ENCODE results near the gene AADACL4.

The AADACL4 gene

DNA sequence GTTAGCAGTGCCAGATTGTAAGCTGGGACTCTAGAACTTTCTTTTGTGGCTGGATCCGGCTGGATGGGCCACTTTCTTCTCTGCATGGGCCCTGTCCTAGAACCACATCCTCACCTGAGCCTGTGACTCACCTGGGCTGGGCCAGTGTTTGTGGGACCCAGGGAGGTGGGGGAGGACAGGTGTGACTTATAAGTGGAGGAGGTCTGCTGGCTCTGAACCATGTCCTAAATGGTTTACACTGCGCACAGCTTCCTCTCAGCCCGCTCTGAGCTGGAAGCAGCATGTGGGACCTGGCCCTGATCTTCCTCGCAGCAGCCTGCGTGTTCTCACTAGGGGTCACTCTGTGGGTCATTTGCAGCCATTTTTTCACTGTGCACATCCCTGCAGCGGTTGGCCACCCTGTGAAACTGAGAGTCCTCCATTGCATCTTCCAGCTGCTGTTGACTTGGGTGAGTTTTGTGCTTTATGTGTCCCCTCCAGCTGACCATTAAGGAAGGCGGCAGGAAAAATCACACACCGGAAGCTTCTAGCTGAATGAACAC lies 72.1 kb downstream of the AADACL4 start, which contains the start of gene AADACL3:
TSS of gene AADACL3 (plus strand) at position 215 of the 542 bp plus-strand sequence. CDS start at position 282, 67 bp downstream.
- no peak for DNase-seq
